Stimulated activated CD8-positive, alpha-beta memory T cell treated with anti-CD3 and anti-CD28 coated beads, Interleukin-2, amount 100 ng/mL, for 1 hour (primary cell): ENCODE data around the gene ARX.

Experiments used
- DNase-seq, 2 donors: peaks; one replicate each; pipeline ENCODE4 v3.0.0-alpha.2; 2020; ENCODE audit warnings: low read depth in 2 of 2

ARX gene

GRCh38 chrX:25016938-25017598 is 1.3 kb upstream of the ARX start:
- DNase-seq = no peak

- no peak for DNase-seq
Measured at GRCh38 chrX:25016361-25016671, 551 bp upstream of the ARX start.

- DNase-seq = no peak
Measured at GRCh38 chrX:25014366-25014838, 1.4 kb downstream of the ARX start.

DNA sequence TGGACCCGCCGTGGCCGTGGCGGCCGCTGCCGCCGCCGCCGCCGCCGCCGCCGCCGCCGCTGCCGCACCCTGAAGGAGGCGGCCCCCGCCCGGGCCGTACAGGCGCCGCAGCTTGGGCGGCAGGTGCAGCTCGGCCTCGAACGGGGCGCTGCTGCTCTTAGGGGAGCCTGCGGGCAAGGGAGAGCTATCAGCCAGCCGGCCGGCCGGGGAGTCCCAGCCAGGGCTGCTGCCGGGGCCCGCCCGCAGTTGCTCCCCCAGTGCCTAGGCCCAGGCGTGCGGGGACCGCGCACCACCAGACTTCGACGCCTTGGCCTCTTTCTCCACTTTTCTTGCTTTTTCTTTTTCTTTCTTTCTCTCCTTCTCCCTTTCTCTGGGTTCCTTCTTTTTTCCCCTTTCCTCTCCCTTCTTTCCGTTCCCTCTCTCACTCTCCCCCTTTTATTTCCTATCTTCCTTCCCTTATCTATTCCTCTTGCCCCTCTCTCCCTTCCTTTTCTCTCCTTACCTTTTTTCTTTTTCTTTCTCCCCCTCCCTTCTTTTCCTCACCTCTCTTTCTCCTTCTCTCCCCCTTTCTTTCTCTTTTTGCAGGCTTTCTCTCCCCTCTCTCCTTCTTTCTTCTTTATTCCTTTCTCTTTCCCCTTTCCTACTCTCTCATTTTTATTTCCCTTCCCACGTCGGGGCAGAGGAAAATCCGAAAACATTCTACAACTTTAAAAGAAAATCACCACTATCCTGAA is 2.0 kb downstream of the ARX start:
- no peak for DNase-seq

- DNase-seq = no peak
Measured at GRCh38 chrX:25012793-25013631, 2.8 kb downstream of the ARX start.

GRCh38 chrX:25012433-25012735 is 3.4 kb downstream of the ARX start:
- DNase-seq = no peak

DNA sequence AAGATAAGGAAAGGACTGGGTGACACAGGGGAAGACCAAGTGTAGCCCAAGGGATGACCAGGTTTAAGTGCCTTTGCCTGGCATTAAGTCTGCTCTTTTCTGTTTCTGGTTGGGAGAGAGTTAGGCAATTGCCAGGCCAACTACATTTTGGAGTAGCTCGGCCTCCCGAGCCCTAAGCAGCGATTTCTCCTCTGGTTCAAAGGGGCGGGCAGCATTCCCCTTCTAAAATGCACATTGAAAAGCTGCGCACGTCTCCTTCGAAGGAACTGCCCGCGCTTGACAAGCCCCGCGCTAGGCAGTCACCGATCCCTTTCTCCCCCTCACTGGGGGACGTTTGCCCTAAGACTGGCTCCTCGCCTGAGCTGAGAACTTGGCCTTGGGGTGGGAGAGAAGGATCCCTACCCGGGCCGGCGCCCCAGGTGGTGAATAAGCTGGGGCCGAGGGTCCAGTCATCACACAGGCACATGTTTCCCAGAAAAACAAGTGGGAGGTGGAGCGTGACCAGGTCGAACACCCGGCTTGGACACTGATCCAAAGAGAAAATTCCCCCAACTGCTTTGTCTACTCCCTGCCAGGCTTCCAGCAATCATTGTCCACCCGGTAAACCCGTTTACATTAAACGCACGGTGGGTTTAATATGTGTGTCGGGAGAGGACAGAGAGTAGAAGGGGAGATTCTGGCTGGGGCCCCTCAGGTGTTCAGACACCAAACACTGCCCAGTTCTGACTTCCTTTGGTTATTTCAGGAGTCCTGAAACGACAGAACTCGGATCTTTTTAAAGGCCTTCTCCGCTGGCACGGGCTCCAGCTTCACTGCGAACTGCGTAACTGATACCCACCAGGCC is 4.0 kb downstream of the ARX start:
- DNase-seq = no peak

DNA sequence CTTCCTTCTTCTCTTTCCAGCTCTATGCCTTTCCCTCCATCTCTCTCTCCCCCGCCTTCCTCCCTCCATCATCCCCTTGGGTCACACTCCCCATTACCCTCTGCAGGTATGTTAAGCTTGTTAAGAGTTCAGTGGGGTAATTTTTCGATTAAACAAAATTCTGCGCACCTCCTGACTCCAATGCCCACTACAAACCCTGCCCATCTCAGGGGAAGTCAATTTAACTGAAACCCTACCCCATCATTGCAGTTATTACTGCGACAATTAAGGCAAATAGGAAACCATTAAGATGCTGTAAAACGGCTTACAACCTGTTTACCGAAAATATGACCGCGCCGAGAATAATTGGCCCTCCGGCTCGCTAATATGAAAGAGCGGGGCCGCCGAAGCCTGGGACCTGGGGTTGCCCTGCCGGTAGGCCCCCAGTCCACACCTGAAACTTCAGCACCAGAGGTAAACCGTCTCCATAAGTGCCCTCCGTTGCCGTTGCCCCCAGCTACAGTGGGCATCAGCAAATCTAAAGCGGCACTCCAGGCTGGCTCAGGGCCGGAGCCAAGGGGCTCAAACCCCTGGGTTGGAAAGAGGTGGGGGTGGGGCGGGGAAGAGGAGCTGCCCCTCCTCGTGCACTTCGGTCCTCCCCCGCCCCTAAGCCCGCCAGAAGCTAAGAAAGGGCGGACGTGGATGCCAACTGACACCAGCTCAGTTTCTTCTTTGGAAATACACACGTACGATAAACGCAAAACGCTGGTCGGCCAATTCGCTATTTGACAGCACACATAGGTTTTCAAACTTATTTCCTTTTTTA is 4.8 kb downstream of the ARX start:
- no peak for DNase-seq

DNA sequence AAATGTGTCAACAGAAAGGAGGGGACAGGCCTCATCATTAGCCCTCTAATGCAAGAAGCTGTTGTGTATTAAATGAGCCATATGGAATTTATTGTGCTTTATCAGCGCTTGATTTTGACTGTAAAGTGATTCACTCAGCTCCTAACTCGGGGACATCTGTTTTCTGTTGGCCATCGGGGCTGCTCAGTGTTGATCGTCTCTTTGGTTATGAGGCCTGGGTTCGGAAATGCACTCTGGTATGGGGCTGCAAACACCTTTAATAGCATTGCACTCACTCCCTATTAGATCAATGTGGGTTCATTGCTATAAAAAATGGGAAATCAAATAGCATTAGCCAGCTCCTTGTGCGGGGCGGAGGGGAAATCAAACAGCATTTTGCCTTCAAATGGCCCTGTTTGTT is 6.4 kb downstream of the ARX start:
- DNase-seq = no peak

DNA sequence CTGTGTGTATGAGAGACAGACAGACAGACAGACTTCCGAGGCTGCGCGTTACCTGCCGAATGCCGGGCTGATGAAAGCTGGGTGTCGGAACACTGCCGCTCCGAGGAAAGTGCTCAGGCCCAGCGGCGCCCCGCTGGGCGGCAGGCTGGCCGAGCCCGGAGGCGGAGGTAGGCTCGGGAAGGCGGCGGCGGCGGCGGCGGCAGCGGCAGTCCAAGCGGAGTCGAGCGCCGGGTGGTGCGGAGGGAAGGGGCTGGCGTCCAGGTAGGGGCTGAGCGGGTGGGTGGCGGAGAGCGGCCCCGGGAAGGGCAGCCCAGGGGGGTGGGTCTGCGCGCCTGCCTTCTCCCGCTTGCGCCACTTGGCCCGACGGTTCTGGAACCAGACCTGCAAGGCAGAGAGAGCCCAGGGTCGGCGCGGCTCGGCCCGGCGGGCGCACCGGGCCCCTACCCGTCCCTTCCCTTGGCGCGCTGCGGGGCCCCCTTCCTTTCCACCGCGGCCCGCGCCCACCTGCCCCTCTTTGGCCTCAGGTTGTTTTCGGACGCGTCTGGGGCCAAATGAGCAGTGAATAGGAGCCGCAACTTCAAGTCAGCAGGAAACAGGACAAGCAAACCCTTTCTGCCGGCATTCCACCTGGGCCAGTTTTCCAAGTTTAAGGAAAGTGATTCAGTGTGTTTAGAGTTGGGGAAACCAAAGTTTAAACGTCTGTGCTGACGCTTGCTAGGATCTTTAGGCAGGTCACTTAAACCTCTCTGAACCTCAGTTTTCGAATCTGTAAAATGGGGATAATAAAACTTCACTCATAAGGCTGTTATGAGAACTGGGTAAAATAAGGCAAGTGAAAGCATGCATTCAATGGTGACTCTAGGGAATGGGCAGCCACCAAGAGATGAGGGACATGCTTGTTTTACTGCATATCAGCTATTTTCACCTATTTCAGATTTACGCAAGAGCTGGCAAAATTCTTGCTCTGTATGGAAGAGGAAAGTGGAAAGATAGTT is 8.4 kb downstream of the ARX start:
- DNase-seq = no peak

- DNase-seq = no peak
Measured at GRCh38 chrX:25006586-25007058, 9.1 kb downstream of the ARX start.

- DNase-seq = no peak
Measured at GRCh38 chrX:25005382-25006185, 10.2 kb downstream of the ARX start.

- no peak for DNase-seq
Measured at GRCh38 chrX:25005034-25005381, 10.8 kb downstream of the ARX start.

GRCh38 chrX:25004485-25005032 is 11.2 kb downstream of the ARX start:
- no peak for DNase-seq

- DNase-seq = no peak
Measured at GRCh38 chrX:25004040-25004439, 11.7 kb downstream of the ARX start.

DNA sequence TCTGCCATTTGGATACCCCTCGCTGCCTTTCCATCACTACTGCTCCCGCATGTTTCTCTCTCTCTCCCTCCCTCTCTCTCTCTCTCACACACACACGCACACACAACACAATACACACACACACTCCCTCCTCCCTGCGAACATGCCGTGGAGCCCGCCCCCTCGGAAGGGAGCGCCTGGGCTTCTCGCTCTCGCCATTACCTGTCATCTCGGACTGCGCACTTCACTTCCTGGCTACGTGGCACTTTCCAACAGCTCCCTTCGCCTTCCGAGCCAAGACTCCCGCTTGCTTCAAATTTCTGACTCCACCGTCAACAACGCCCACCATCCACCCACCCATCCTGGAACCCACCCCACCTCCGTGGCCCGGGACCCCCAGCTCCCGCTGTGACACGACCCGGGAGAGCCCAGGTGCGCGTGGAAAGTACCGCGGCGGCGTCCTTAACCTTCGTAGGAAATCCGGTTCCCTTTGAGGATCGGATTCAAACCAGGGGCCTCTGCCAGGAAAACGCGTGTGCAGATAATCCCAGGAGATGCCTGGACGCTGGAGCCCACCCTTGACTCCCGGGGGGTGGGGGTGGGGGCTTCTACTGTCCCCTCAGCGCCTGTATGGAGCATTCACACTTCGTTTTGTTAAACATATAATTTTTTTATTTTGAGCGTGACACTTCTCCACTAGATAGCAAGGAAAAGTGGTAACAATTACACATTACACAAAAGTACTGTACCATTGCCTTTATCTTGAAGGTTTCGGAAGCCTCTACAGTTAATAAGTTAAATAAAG is 12.5 kb downstream of the ARX start:
- no peak for DNase-seq

DNA sequence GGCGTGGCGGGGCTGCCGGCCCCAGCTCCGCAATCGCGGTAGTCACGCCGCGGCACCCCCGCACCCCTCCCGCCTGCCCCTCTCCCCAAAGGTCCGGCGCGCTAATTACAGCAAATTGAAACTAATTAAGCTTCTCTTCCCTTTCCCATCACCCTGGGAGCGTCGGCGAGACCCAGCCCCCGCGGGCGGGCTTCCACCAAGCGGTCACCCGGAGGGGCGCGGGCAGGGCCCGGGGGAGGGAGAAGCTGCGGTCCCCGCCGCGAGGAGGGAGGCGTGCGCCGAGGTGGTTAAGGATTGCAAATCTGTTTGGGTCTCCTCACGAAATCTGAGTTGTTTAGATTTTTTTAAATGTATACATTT is 13.1 kb downstream of the ARX start:
- DNase-seq = no peak
